T-helper 17 cell (primary cell): Measurements from ENCODE around the gene PRKCZ. TPM values are rescaled to one million over a fixed set of nuclear protein-coding genes. Genes with fewer than 3 reads are reported as not detected.

Experiments used
- ATAC-seq: fragments of 150-1000 bp; cut with Tn5 transposase; 2 replicates; pipeline ENCODE4 v1.10.0; 2021; ENCODE audit warnings: mild to moderate bottlenecking, moderate library complexity
- DNase-seq, 3 donors: peaks; one replicate each; pipeline versions ENCODE4 v3.0.0 to v3.0.0-alpha.2; 2020 to 2021
- H3K9me3 ChIP-seq: one replicate; pipeline ENCODE4 v1.7.0; 2013; ENCODE audit warnings: low read length, mild to moderate bottlenecking; ENCODE audit not compliant: control insufficient read depth, poor library complexity, severe bottlenecking
- H3K27ac Mint-ChIP-seq: one replicate; pipeline ENCODE4 v1.8.0; 2022; ENCODE audit warnings: mild to moderate bottlenecking, moderate library complexity, mixed read lengths
- H3K27me3 Mint-ChIP-seq: one replicate; pipeline ENCODE4 v1.8.0; 2022; ENCODE audit warnings: mixed read lengths
- H3K36me3 Mint-ChIP-seq: one replicate; pipeline ENCODE4 v1.8.0; 2022; ENCODE audit warnings: low read depth, mixed read lengths
- H3K4me1 Mint-ChIP-seq: one replicate; pipeline ENCODE4 v1.8.0; 2022; ENCODE audit warnings: mild to moderate bottlenecking, mixed read lengths
- H3K4me3 Mint-ChIP-seq: one replicate; pipeline ENCODE4 v1.8.0; 2022; ENCODE audit warnings: mild to moderate bottlenecking, moderate library complexity, mixed read lengths
- total RNA-seq, 4 donors: library from RNA in 2 of 4; stranded (reverse) in 2 of 4; gene quantifications; one replicate each; pipeline ENCODE4 v1.2.3 and lab custom pipeline; 2022 to 2026

PRKCZ gene
- total RNA-seq, 2 donors from 2014 or later: 26.0 to 33.5 TPM

GRCh38 chr1:2148691-2149090 is 98.5 kb downstream of the PRKCZ start:
- H3K9me3 ChIP-seq: no peaks in the 10 kb centered on the region
- Mint-ChIP-seq H3K4me3 (no peak overlapping the region), H3K4me1 (peaks cover 4% of the 10 kb centered on the region), H3K27ac (no peak overlapping the region), H3K27me3 (no peaks in the 10 kb centered on the region), H3K36me3 (peaks cover 2% of the 10 kb centered on the region)
- DNase-seq (peak in 2 of 3 donors; percentile 14 to 44), ATAC-seq (peak; percentile 83)

- ATAC-seq (no peak), DNase-seq (no peak)
- no peaks in the 10 kb centered on the region for H3K9me3 ChIP-seq
- peaks cover 2% of the 10 kb centered on the region for H3K4me1 Mint-ChIP-seq
- no peak overlapping the region for H3K27ac Mint-ChIP-seq
- H3K4me3 Mint-ChIP-seq: no peak overlapping the region
- H3K36me3 Mint-ChIP-seq: peaks cover 5% of the 10 kb centered on the region
- no peaks in the 10 kb centered on the region for H3K27me3 Mint-ChIP-seq
Observed at GRCh38 chr1:2150801-2151200, 100.6 kb downstream of the PRKCZ start.

- Mint-ChIP-seq H3K27me3 (no peaks in the 10 kb centered on the region), H3K4me1 (peaks cover 2% of the 10 kb centered on the region), H3K4me3 (no peak overlapping the region), H3K36me3 (peaks cover 5% of the 10 kb centered on the region), H3K27ac (no peak overlapping the region)
- H3K9me3 ChIP-seq: no peaks in the 10 kb centered on the region
- DNase-seq: no peak
- no peak for ATAC-seq
Observed at GRCh38 chr1:2151252-2151651, 101.0 kb downstream of the PRKCZ start.

GRCh38 chr1:2151911-2152310 is 101.7 kb downstream of the PRKCZ start:
- Mint-ChIP-seq H3K4me3 (no peak overlapping the region), H3K27ac (no peak overlapping the region), H3K36me3 (peaks cover 5% of the 10 kb centered on the region), H3K27me3 (no peaks in the 10 kb centered on the region), H3K4me1 (peaks cover 2% of the 10 kb centered on the region)
- DNase-seq (no peak), ATAC-seq (no peak)
- H3K9me3 ChIP-seq: no peaks in the 10 kb centered on the region

- ATAC-seq (no peak), DNase-seq (no peak)
- Mint-ChIP-seq H3K27me3 (no peaks in the 10 kb centered on the region), H3K4me1 (peaks cover 2% of the 10 kb centered on the region), H3K27ac (no peak overlapping the region), H3K4me3 (peak overlapping the region; percentile 39), H3K36me3 (peaks cover 5% of the 10 kb centered on the region)
- H3K9me3 ChIP-seq: no peaks in the 10 kb centered on the region
Observed at GRCh38 chr1:2152954-2153353, 102.7 kb downstream of the PRKCZ start.

GRCh38 chr1:2154022-2154421 is 103.8 kb downstream of the PRKCZ start:
- Mint-ChIP-seq H3K27ac (no peak overlapping the region), H3K4me3 (no peak overlapping the region), H3K4me1 (peaks cover 4% of the 10 kb centered on the region), H3K36me3 (peaks cover 7% of the 10 kb centered on the region), H3K27me3 (no peaks in the 10 kb centered on the region)
- DNase-seq: no peak
- ATAC-seq: no peak
- no peaks in the 10 kb centered on the region for H3K9me3 ChIP-seq

GRCh38 chr1:2155147-2155598 is 105.0 kb downstream of the PRKCZ start:
- no peak overlapping the region for H3K4me3 Mint-ChIP-seq
- peaks cover 4% of the 10 kb centered on the region for H3K4me1 Mint-ChIP-seq
- no peaks in the 10 kb centered on the region for H3K9me3 ChIP-seq
- DNase-seq (no peak), ATAC-seq (no peak)
- no peak overlapping the region for H3K27ac Mint-ChIP-seq
- peaks cover 7% of the 10 kb centered on the region for H3K36me3 Mint-ChIP-seq
- H3K27me3 Mint-ChIP-seq: no peaks in the 10 kb centered on the region

- ATAC-seq: no peak
- Mint-ChIP-seq H3K4me1 (peaks cover 4% of the 10 kb centered on the region), H3K4me3 (no peak overlapping the region), H3K36me3 (peaks cover 7% of the 10 kb centered on the region), H3K27me3 (no peaks in the 10 kb centered on the region), H3K27ac (no peak overlapping the region)
- no peaks in the 10 kb centered on the region for H3K9me3 ChIP-seq
- DNase-seq: no peak
Observed at GRCh38 chr1:2155788-2156187, 105.6 kb downstream of the PRKCZ start.

GRCh38 chr1:2156866-2157265 is 106.7 kb downstream of the PRKCZ start:
- H3K4me3 Mint-ChIP-seq: no peak overlapping the region
- ATAC-seq: no peak
- H3K4me1 Mint-ChIP-seq: peaks cover 4% of the 10 kb centered on the region
- H3K27me3 Mint-ChIP-seq: no peaks in the 10 kb centered on the region
- H3K9me3 ChIP-seq: no peaks in the 10 kb centered on the region
- H3K36me3 Mint-ChIP-seq: peaks cover 7% of the 10 kb centered on the region
- no peak for DNase-seq
- H3K27ac Mint-ChIP-seq: no peak overlapping the region

GRCh38 chr1:2157856-2158255 is 107.6 kb downstream of the PRKCZ start:
- no peak for ATAC-seq
- no peak overlapping the region for H3K27ac Mint-ChIP-seq
- no peaks in the 10 kb centered on the region for H3K9me3 ChIP-seq
- H3K27me3 Mint-ChIP-seq: no peaks in the 10 kb centered on the region
- peaks cover 6% of the 10 kb centered on the region for H3K4me1 Mint-ChIP-seq
- H3K36me3 Mint-ChIP-seq: peaks cover 5% of the 10 kb centered on the region
- no peak overlapping the region for H3K4me3 Mint-ChIP-seq
- no peak for DNase-seq

GRCh38 chr1:2158272-2158671 is 108.1 kb downstream of the PRKCZ start:
- peaks cover 5% of the 10 kb centered on the region for H3K36me3 Mint-ChIP-seq
- H3K27me3 Mint-ChIP-seq: no peaks in the 10 kb centered on the region
- H3K4me3 Mint-ChIP-seq: no peak overlapping the region
- ATAC-seq (no peak), DNase-seq (no peak)
- H3K4me1 Mint-ChIP-seq: peaks cover 8% of the 10 kb centered on the region
- H3K9me3 ChIP-seq: no peaks in the 10 kb centered on the region
- H3K27ac Mint-ChIP-seq: no peak overlapping the region

- ATAC-seq: no peak
- H3K27me3 Mint-ChIP-seq: no peaks in the 10 kb centered on the region
- DNase-seq: no peak
- H3K4me3 Mint-ChIP-seq: no peak overlapping the region
- peaks cover 8% of the 10 kb centered on the region for H3K4me1 Mint-ChIP-seq
- H3K9me3 ChIP-seq: no peaks in the 10 kb centered on the region
- peak overlapping the region; percentile 2 for H3K27ac Mint-ChIP-seq
- peaks cover 5% of the 10 kb centered on the region for H3K36me3 Mint-ChIP-seq
Observed at GRCh38 chr1:2159124-2159523, 108.9 kb downstream of the PRKCZ start.

- H3K4me1 Mint-ChIP-seq: peaks cover 8% of the 10 kb centered on the region
- H3K27me3 Mint-ChIP-seq: no peaks in the 10 kb centered on the region
- DNase-seq (no peak), ATAC-seq (no peak)
- peaks cover 2% of the 10 kb centered on the region for H3K36me3 Mint-ChIP-seq
- no peak overlapping the region for H3K4me3 Mint-ChIP-seq
- H3K9me3 ChIP-seq: no peaks in the 10 kb centered on the region
- H3K27ac Mint-ChIP-seq: no peak overlapping the region
Observed at GRCh38 chr1:2160451-2161300, 110.5 kb downstream of the PRKCZ start.

- no peaks in the 10 kb centered on the region for H3K27me3 Mint-ChIP-seq
- H3K27ac Mint-ChIP-seq: no peak overlapping the region
- H3K4me1 Mint-ChIP-seq: peaks cover 8% of the 10 kb centered on the region
- ATAC-seq: no peak
- H3K9me3 ChIP-seq: no peaks in the 10 kb centered on the region
- H3K36me3 Mint-ChIP-seq: peaks cover 2% of the 10 kb centered on the region
- no peak overlapping the region for H3K4me3 Mint-ChIP-seq
- no peak for DNase-seq
Observed at GRCh38 chr1:2163205-2163604, 113.0 kb downstream of the PRKCZ start.
